SU-DHL-6 (cell line): ENCODE data around the gene SEZ6L.

Source experiments
- H2AFZ ChIP-seq: fragments of 200-600 bp; sonication (generic); 2 replicates; pipeline ENCODE4 v1.6.1; 2014; ENCODE audit warnings: low read depth, mild to moderate bottlenecking, moderate library complexity, mixed read lengths, antibody characterized with exemption, low read length; ENCODE audit not compliant: severe bottlenecking
- H3F3A ChIP-seq: fragments of 200-600 bp; shearing (Covaris generic); 2 replicates; pipeline ENCODE4 v1.6.0; 2016; ENCODE audit warnings: antibody characterized with exemption, mild to moderate bottlenecking; ENCODE audit not compliant: insufficient read depth
- H3K27ac ChIP-seq: fragments of 200-600 bp; sonication (generic); 2 replicates; pipeline ENCODE4 v1.5.1; 2016; ENCODE audit warnings: low read depth, mild to moderate bottlenecking, low read length, moderate library complexity, mixed read lengths
- H3K27me3 ChIP-seq: fragments of 200-600 bp; sonication (generic), shearing (Covaris generic); 2 replicates; pipeline ENCODE4 v1.6.0; 2014; ENCODE audit warnings: mild to moderate bottlenecking, low read length
- H3K36me3 ChIP-seq: fragments of 200-600 bp; sonication (generic); 2 replicates; pipeline ENCODE4 v1.6.1; 2014; ENCODE audit warnings: mild to moderate bottlenecking, low read length, mixed read lengths
- H3K4me2 ChIP-seq: fragments of 300-600, 200-600 bp; shearing (Covaris generic), sonication (generic); 2 replicates; pipeline ENCODE4 v1.6.0; 2014; ENCODE audit warnings: low read length, low read depth, mild to moderate bottlenecking; ENCODE audit not compliant: poor library complexity, severe bottlenecking
- H3K4me3 ChIP-seq: fragments of 200-600 bp; sonication (generic); 2 replicates; pipeline ENCODE4 v1.5.1; 2014; ENCODE audit warnings: antibody characterized with exemption, low read length, mild to moderate bottlenecking, mixed read lengths; ENCODE audit not compliant: insufficient read depth, poor library complexity, severe bottlenecking
- H3K79me2 ChIP-seq: fragments of 200-600 bp; sonication (generic); 2 replicates; pipeline ENCODE4 v1.6.1; 2014; ENCODE audit warnings: mild to moderate bottlenecking, low read length, moderate library complexity; ENCODE audit not compliant: insufficient read depth
- H3K9ac ChIP-seq: fragments of 200-600 bp; sonication (generic); 2 replicates; pipeline ENCODE4 v1.7.0; 2014; ENCODE audit warnings: mild to moderate bottlenecking, low read length
- H3K9me2 ChIP-seq: fragments of 200-600 bp; sonication (generic); replicated peaks from 2 replicates; pipeline ENCODE4 v1.6.1; 2014; ENCODE audit warnings: low read length; ENCODE audit not compliant: insufficient read depth
- H3K9me3 ChIP-seq: fragments of 200-600 bp; sonication (generic); 2 replicates; pipeline ENCODE4 v1.6.1; 2014; ENCODE audit warnings: low read length, mixed read lengths; ENCODE audit not compliant: insufficient read depth
- H4K20me1 ChIP-seq: fragments of 200-600 bp; sonication (generic); 2 replicates; pipeline ENCODE4 v1.6.1; 2014; ENCODE audit warnings: low read depth, mild to moderate bottlenecking, antibody characterized with exemption, low read length, moderate library complexity, mixed read lengths
- CTCF ChIP-seq: fragments of 200-600 bp; sonication (generic); IDR thresholded peaks from one replicate; pipeline ENCODE4 v1.5.1; 2017; ENCODE audit warnings: antibody characterized with exemption, mild to moderate bottlenecking, low read length, moderate library complexity; ENCODE audit not compliant: insufficient read depth, poor library complexity, severe bottlenecking
- EZH2phosphoT487 ChIP-seq: fragments of 200-600 bp; sonication (generic), shearing (Covaris generic); conservative IDR thresholded peaks from 2 replicates; pipeline ENCODE4 v1.6.1; 2018; ENCODE audit warnings: mild to moderate bottlenecking, antibody characterized with exemption, low read length, moderate library complexity, mixed read lengths

Gene SEZ6L

GRCh38 chr22:26327306-26327705 lies 158.0 kb downstream of the SEZ6L start:
- Histone ChIP-seq H3K4me3 (no peak overlapping the region), H3K27me3 (no peaks in the 10 kb centered on the region), H3K79me2 (no peaks in the 10 kb centered on the region), H2AFZ (no peak overlapping the region), H4K20me1 (no peaks in the 10 kb centered on the region; the same call in 1 of the 2 replicates), H3K36me3 (no peaks in the 10 kb centered on the region), H3K4me2 (no peak overlapping the region), H3K9ac (no peak overlapping the region), H3F3A (no peaks in the 10 kb centered on the region), H3K9me2 (no peaks in the 10 kb centered on the region), H3K27ac (no peak overlapping the region), H3K9me3 (no peaks in the 10 kb centered on the region)
- TF ChIP-seq EZH2phosphoT487 (no peak), CTCF (no peak)

- Histone ChIP-seq H3K9ac (no peak overlapping the region), H3K79me2 (no peaks in the 10 kb centered on the region), H3K27ac (no peak overlapping the region), H2AFZ (no peak overlapping the region), H3K36me3 (no peaks in the 10 kb centered on the region), H3K4me2 (no peak overlapping the region), H3K27me3 (no peaks in the 10 kb centered on the region), H3K9me2 (no peaks in the 10 kb centered on the region), H3F3A (no peaks in the 10 kb centered on the region), H4K20me1 (no peaks in the 10 kb centered on the region; the same call in 1 of the 2 replicates), H3K4me3 (no peak overlapping the region), H3K9me3 (no peaks in the 10 kb centered on the region)
- TF ChIP-seq CTCF (no peak), EZH2phosphoT487 (no peak)
Measured at GRCh38 chr22:26328221-26328620, 159.0 kb downstream of the SEZ6L start.

GRCh38 chr22:26330971-26331625 lies 161.8 kb downstream of the SEZ6L start:
- H3K9ac ChIP-seq: no peak overlapping the region
- H3K27me3 ChIP-seq: no peaks in the 10 kb centered on the region
- H2AFZ ChIP-seq: no peak overlapping the region
- no peak overlapping the region for H3K4me3 ChIP-seq
- no peaks in the 10 kb centered on the region for H3K9me2 ChIP-seq
- no peaks in the 10 kb centered on the region for H3K36me3 ChIP-seq
- H3K9me3 ChIP-seq: no peaks in the 10 kb centered on the region
- no peaks in the 10 kb centered on the region for H3K79me2 ChIP-seq
- H3K27ac ChIP-seq: no peak overlapping the region
- H3F3A ChIP-seq: no peaks in the 10 kb centered on the region
- H3K4me2 ChIP-seq: no peak overlapping the region
- TF ChIP-seq CTCF (peak; percentile 75), EZH2phosphoT487 (no peak)
- no peaks in the 10 kb centered on the region; the same call in 1 of the 2 replicates for H4K20me1 ChIP-seq
